Measurements from ENCODE around the gene SORCS2.

DNA sequence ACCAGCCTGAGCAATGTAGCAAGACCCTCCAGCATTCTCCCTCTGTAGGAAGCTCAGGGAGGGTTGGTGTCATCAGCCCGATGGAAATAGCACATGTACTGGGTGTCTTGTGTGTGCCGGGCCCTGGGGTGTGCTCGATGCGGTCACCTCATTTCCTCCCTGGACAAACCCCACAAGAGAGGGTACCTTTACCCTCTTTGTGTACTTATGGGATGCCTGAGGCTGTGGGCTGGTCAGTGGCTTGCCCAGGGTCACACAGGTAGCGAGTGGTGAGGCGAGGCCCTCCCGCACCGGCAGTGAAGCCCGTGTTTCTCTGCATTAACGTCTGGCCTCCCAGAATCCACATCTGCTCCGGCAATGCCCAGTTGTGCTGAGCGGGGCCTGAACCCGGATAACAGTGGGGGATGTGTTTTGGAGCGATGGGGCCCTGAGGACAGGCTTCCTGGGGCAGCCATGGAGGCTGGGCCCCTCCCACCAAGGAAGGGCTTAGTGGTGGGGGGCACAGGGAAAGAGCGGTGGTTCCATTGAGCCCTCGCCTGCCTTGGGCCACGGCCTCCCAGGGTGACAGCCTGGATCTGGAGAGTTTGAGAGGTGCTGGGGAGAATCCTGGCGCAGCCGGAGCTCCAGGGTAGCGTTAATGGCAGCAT, 234.3 kb downstream of the SORCS2 start:
- TF ChIP-seq, protein P1, sequence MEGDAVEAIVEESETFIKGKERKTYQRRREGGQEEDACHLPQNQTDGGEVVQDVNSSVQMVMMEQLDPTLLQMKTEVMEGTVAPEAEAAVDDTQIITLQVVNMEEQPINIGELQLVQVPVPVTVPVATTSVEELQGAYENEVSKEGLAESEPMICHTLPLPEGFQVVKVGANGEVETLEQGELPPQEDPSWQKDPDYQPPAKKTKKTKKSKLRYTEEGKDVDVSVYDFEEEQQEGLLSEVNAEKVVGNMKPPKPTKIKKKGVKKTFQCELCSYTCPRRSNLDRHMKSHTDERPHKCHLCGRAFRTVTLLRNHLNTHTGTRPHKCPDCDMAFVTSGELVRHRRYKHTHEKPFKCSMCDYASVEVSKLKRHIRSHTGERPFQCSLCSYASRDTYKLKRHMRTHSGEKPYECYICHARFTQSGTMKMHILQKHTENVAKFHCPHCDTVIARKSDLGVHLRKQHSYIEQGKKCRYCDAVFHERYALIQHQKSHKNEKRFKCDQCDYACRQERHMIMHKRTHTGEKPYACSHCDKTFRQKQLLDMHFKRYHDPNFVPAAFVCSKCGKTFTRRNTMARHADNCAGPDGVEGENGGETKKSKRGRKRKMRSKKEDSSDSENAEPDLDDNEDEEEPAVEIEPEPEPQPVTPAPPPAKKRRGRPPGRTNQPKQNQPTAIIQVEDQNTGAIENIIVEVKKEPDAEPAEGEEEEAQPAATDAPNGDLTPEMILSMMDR (IDR thresholded peaks at IDR 0.05): no peak
- no peak for TF ChIP-seq POLR2AphosphoS5 (IDR thresholded peaks at IDR 0.05)

Data from prostate gland (tissue), 2 donors.